SJCRH30 (cell line): ENCODE data around the gene KDM5C. TPM values are rescaled to one million over a fixed set of nuclear protein-coding genes. Genes with fewer than 3 reads are reported as not detected.

Experiments used
- DNase-seq, 2 experiments: peaks; one replicate each; pipeline ENCODE4 v3.0.0-alpha.2; 2015 to 2020
- H3K27ac ChIP-seq: fragments of 250-450 bp; sonication (Bioruptor Pico); 2 replicates; pipeline ENCODE4 v1.5.1; 2020; ENCODE audit warnings: mild to moderate bottlenecking, moderate library complexity
- H3K27me3 ChIP-seq: fragments of 250-450 bp; sonication (Bioruptor Pico); 2 replicates; pipeline ENCODE4 v1.5.1; 2020; ENCODE audit warnings: mild to moderate bottlenecking, moderate library complexity
- H3K36me3 ChIP-seq: fragments of 250-450 bp; sonication (Bioruptor Pico); 2 replicates; pipeline ENCODE4 v1.5.1; 2020; ENCODE audit warnings: mild to moderate bottlenecking, moderate library complexity
- H3K4me1 ChIP-seq: fragments of 250-450 bp; sonication (Bioruptor Pico); 2 replicates; pipeline ENCODE4 v1.5.1; 2020; ENCODE audit warnings: mild to moderate bottlenecking, moderate library complexity
- H3K4me3 ChIP-seq: fragments of 250-450 bp; sonication (Bioruptor Pico); 2 replicates; pipeline ENCODE4 v1.5.1; 2020; ENCODE audit warnings: mild to moderate bottlenecking, moderate library complexity
- H3K9me3 ChIP-seq: fragments of 250-450 bp; sonication (Bioruptor Pico); replicated peaks from 2 replicates; pipeline ENCODE4 v1.5.1; 2020; ENCODE audit warnings: mild to moderate bottlenecking, moderate library complexity
- total RNA-seq: library from RNA; depleted of rRNA; stranded (reverse); fragments of >200 nt; shearing (Covaris generic); gene quantifications from 2 replicates; pipeline ENCODE4 v1.2.3, GENCODE V29; 2014

KDM5C gene
- total RNA-seq, 1 experiment from 2014 or later, result 48.7 TPM

DNA sequence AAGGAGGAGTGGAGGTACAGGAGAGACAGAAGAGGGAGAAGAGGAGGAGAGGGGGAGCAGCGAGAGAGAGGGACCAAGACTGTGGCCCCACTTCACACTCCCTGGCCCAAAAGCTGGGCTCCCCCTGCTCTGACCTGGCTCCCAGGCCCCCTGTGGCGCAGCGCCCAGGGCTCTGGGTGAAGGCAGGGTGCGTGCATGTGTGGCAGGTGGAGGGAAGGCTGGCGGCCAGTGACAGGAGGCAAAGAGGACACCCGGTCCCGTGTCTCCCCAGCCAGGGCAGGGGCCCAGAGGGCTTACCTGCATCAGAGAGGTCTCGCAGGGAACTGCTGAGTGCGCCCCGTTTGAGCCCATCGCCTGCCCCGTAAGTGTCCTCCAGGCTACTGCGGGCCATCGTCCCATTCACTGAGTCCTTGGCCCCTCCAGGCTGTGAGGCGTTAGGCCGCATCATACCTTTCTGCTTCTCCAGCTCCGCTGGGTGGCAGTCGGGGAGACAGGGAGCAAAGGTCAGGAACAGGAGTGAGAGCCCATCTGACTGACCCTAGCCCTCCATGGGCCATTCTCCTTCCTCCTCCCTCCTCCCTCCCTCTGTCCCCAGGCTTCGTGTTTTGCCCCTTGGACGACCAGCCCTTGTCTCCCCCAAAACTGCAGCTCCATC is 11.1 kb upstream of the KDM5C start:
- no peak for DNase-seq
- no peaks in the 10 kb centered on the region for H3K27me3 ChIP-seq
- H3K4me1 ChIP-seq, result no peaks in the 10 kb centered on the region
- no peak overlapping the region for H3K27ac ChIP-seq
- no peaks in the 10 kb centered on the region for H3K9me3 ChIP-seq
- no peak overlapping the region for H3K4me3 ChIP-seq
- H3K36me3 ChIP-seq, result no peaks in the 10 kb centered on the region

DNA sequence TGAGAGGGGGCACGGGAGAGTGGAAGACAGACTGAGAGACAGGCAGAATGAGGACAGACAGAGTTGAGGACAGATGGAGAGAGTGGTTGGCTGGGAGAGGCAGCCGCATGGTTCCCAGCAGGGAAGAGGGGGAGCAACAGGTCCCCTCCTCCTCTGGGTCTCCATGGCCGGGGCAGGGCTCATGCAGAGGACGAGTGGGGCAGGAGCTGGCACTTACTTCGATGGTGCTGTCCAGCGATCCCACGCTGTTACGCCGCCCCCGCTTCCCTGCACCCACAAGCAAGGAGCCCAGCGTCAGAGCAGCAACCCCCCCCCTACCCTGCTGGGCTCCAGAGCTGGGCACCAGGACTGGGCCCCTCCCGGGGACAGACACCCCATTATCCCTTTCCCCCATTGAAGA is 10.6 kb upstream of the KDM5C start:
- H3K36me3 ChIP-seq, result no peaks in the 10 kb centered on the region
- H3K27me3 ChIP-seq, result no peaks in the 10 kb centered on the region
- no peak overlapping the region for H3K27ac ChIP-seq
- H3K9me3 ChIP-seq, result no peaks in the 10 kb centered on the region
- H3K4me1 ChIP-seq, result no peaks in the 10 kb centered on the region
- no peak for DNase-seq
- no peak overlapping the region for H3K4me3 ChIP-seq

DNA sequence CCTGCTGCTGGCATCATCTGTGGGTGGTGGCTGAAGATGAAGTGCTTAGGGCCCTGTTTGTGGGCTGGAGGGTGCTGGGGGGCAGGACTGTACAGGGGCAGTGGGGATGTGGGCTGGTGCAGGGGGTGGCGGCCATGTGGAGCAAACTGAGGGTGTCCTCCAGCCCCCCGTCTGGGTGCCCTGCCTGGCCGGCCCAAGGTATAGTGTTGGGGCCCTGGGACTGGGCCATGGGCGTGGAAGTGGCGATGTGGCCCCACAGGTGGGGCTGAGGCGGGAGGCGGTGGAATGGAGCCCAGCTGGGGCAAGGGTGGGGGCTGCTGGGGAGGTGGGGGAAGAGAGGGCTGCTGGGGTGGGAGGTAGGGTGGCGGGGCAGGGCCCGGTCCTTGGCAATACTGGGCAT is 9.5 kb upstream of the KDM5C start:
- no peaks in the 10 kb centered on the region for H3K36me3 ChIP-seq
- no peaks in the 10 kb centered on the region for H3K4me1 ChIP-seq
- H3K27me3 ChIP-seq, result no peaks in the 10 kb centered on the region
- H3K27ac ChIP-seq, result no peak overlapping the region
- no peak for DNase-seq
- H3K9me3 ChIP-seq, result no peaks in the 10 kb centered on the region
- no peak overlapping the region for H3K4me3 ChIP-seq

DNA sequence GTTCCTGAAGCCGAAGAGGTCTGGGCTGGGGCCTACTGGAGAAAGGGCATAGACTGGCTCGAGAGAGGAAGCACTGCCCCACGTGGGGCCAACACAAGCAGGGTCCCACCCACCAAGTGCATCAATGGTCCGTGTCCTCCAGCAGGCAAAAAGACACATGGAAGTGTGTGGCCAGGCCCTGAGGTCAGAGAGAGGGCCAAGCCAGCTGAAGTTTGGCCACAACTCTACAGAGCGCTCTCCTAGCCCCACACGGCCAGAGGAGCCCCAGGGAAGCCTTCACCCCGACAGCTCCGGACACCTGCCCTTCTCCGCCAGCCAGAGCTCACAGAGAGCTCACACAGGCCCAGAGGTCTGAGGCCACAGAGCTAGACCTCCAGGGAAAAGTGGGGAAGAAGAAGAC is 8.5 kb upstream of the KDM5C start:
- Histone ChIP-seq H3K27me3 (no peaks in the 10 kb centered on the region), H3K4me3 (no peak overlapping the region), H3K27ac (no peak overlapping the region), H3K4me1 (no peaks in the 10 kb centered on the region), H3K36me3 (no peaks in the 10 kb centered on the region), H3K9me3 (no peaks in the 10 kb centered on the region)
- DNase-seq, result no peak

DNA sequence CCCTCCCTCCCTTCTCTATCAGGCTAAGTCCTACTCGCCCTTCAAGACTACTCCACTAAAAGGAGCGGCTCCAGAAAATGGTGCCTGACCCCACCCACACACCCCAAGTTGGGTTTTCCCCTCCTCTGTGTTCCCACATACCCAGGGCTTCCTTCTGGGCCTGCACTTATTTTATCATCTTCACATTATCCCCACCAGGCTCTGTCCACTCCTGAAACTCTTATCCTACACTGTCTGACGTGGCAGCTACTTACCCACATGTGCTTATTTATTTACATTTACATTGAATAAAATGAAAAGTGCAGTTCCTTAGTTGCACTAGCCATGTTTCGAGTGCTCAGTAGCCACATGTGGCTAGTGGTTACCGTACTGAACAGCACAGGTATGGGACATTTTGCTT is 5.1 kb upstream of the KDM5C start:
- Histone ChIP-seq H3K27ac (no peak overlapping the region), H3K4me3 (no peak overlapping the region), H3K9me3 (no peaks in the 10 kb centered on the region), H3K36me3 (no peaks in the 10 kb centered on the region), H3K27me3 (no peaks in the 10 kb centered on the region), H3K4me1 (no peaks in the 10 kb centered on the region)
- no peak for DNase-seq

DNA sequence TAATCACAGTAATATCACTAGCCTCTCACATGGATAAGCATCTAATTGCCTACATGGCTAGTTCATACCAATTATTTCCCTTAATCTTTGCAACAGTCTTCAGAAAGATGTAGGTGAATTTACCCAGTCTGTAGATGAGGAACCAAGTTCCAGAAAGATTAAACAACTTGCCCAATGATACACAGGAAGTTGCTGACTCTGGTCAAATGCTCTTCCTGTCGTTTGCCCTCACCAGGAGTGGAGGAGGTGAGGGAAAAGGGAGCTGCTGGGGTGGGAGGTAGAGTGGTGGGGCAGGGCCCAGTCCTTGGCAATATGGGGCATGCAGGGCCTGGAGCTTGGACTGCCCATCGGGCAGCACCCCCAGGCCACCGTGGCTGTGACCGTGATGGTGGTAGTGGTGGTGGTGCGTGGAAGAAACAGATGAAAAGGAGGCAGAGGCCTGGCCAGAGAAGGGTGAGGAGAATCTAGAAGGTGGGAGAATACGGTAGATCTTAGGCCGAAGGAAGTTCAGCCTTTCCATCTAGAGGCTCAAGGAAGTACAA is 2.3 kb upstream of the KDM5C start:
- Histone ChIP-seq H3K27me3 (no peaks in the 10 kb centered on the region), H3K4me3 (no peak overlapping the region), H3K27ac (no peak overlapping the region), H3K4me1 (no peaks in the 10 kb centered on the region), H3K36me3 (no peaks in the 10 kb centered on the region), H3K9me3 (no peaks in the 10 kb centered on the region)
- no peak for DNase-seq

DNA sequence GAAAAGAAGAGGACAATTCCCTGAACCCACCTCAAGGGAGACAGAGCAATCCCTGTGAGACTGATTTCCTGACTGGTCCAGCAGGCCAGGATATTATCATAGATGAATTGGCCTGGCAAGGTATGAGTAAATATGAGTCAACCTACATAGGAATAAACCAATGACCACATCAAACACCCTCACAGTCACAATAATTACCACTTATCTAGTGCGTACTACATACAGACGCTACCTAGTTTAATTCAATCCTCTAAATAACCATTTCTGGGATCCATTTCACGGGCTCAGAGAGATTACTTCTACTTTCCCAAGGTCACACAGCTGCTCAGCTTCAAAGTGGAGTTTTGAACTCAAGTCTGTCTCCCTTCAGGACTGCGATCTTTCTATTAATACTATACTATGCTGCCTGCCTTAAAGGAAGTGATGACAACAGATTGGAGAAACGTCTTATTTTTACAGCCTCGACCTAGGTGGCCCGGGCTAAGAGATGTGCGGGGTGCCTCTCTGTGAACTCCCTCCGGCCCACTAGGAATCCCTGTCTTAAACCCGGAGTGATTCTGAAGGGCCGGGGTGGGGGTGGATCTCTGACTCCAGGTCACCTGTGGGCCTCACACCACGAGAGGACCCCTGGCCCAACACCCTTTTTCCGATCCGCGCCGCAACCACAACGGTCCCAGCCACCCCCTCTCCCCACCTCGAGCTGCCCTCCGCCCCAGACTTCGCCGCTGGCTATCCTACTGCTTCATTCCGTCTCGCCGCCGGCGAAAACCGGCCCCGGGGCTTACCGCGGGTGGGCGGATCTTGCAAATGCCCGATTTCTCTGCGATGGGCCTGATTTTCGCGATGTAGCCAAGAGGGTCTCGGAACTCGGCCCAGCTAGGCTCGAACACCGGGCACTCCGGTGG is 800 bp downstream of the KDM5C start:
- Histone ChIP-seq H3K27ac (peak overlapping the region; percentile 95), H3K27me3 (no peaks in the 10 kb centered on the region), H3K4me1 (no peaks in the 10 kb centered on the region), H3K9me3 (no peaks in the 10 kb centered on the region), H3K4me3 (peak overlapping the region; percentile 89), H3K36me3 (peaks cover 3% of the 10 kb centered on the region; the same call in 1 of the 2 replicates)
- peak in 1 of 2 experiments; percentile 4 for DNase-seq

DNA sequence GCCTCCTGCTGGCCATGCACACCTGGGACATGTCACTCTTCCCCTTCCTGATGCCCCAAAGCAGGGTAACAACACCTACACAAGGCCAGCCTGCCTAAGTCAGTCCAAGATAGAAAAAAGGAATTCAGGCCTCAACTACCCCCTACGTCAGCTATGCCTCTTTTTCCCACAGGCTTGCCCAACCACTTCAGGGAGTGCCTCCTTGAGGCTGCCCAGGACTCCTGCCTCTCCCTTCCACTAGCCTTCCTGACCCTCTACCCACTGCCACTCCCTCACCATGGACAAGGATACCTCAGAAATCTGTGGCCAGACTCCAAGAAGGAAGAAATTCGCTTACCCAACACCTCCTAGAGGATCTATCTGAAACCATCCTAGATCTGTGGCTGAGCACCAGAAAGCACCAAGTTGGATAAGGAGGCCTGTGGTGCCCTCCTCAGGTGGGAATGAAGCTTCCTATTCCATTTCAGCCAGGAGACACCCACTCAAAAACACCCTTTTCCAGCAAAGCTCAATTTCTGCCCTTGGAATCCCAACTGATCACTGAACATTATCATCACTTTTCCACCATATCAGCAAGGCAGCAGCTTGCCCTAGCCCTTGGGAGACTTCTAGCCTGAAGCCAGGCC is 1.8 kb downstream of the KDM5C start:
- Histone ChIP-seq H3K9me3 (no peaks in the 10 kb centered on the region), H3K27me3 (no peaks in the 10 kb centered on the region), H3K36me3 (peaks cover 4% of the 10 kb centered on the region; the same call in 1 of the 2 replicates), H3K4me1 (no peaks in the 10 kb centered on the region), H3K27ac (no peak overlapping the region), H3K4me3 (no peak overlapping the region)
- DNase-seq, result no peak

DNA sequence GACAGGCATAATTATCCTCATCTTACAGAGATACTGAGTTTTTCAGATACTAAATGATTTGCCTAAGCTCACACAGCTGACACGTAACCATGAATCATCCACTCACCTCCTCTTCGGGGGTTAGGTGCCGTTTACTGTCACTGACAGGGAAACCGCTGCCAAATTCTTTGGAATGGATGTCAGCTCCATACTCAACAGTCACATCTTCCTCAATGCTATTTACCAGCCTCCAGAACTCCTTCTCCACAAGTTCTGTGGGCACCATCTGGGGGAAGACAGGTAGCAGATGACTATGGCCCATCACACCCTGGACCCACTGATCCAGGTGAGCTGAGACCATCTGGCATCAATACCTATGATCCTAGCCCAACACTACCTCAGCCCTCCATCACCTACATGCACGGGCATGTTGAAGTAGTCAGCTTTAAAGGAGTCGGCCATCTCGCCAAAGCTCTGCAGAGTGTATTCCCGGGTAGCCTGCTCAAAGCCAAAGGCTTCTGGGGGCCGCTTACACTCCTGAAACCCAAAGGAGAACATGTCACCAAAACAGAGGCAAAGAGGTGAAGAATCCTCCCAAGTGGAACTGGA is 13.5 kb downstream of the KDM5C start:
- no peak for DNase-seq
- Histone ChIP-seq H3K4me3 (no peak overlapping the region), H3K9me3 (no peaks in the 10 kb centered on the region), H3K36me3 (peaks cover 5% of the 10 kb centered on the region), H3K4me1 (no peaks in the 10 kb centered on the region), H3K27me3 (no peaks in the 10 kb centered on the region), H3K27ac (no peak overlapping the region)

DNA sequence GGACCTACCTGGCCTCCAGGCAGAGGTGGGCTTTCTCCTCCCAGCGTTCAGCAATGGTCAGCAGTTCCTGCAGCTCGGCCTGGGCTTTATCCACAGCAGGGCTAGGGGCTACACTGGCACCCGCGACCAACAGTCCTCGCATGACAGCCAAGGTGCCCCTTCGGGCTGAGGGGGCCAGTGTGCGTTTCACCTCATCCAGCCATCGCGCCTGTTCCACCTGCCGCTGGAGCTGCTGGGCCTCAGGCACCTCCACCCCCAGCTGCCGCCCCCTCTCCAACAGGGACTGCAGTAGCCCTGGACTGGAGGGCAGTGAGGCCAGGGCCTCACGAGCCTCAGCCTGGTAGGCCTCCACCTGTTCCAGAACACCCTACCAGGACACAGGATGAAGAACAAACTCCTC is 28.3 kb downstream of the KDM5C start:
- Histone ChIP-seq H3K27me3 (no peaks in the 10 kb centered on the region), H3K27ac (no peak overlapping the region), H3K36me3 (peaks cover 4% of the 10 kb centered on the region; the same call in 1 of the 2 replicates), H3K4me3 (no peak overlapping the region), H3K9me3 (no peaks in the 10 kb centered on the region), H3K4me1 (no peaks in the 10 kb centered on the region)
- no peak for DNase-seq

DNA sequence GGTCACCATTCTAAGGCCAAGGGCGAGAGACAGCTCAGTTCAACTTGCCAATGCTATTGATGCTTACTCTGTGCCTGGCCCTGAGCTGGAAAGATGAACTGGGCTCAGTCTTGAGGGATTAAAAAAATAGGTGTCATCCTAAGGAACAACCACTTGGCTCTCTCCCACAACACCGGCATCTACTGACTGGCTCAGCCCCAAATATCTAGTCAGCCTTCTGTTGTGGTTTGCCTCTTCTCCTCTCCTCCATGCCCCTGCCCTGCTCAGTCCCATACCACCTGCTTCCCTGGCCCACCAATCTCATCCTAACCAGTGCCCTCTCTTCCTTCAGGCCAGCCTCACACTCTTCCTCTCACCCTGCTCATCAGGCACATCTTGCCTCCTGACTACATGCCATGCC is 29.6 kb downstream of the KDM5C start:
- Histone ChIP-seq H3K4me3 (no peak overlapping the region), H3K27me3 (no peaks in the 10 kb centered on the region), H3K36me3 (0 out of 2 replicates have a peak, but pooled peaks cover 4% of the 10 kb centered on the region), H3K4me1 (no peaks in the 10 kb centered on the region), H3K9me3 (no peaks in the 10 kb centered on the region), H3K27ac (no peak overlapping the region)
- DNase-seq, result no peak

DNA sequence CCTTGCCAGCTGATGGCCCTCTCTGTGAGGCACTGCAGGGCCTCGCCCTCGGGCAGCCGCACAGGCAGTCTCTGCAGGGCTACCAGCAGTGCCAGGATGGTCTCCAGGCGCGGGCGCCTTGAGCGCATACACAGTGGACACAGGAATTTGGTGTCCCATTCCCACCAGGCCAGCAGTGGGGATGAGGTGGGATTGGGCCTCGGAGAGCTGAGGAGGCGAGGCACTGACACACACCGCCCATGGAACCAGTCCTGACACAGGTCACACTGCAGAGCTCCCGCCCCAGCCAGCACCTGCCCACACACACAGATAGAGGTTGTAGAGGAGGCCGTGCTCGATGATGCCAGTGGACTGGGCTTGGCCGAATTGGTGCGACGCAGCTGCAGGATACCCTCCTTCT is 30.7 kb downstream of the KDM5C start:
- H3K27ac ChIP-seq, result no peak overlapping the region
- DNase-seq, result no peak
- H3K4me3 ChIP-seq, result no peak overlapping the region
- no peaks in the 10 kb centered on the region for H3K9me3 ChIP-seq
- no peaks in the 10 kb centered on the region for H3K4me1 ChIP-seq
- H3K27me3 ChIP-seq, result no peaks in the 10 kb centered on the region
- H3K36me3 ChIP-seq, result no peaks in the 10 kb centered on the region

DNA sequence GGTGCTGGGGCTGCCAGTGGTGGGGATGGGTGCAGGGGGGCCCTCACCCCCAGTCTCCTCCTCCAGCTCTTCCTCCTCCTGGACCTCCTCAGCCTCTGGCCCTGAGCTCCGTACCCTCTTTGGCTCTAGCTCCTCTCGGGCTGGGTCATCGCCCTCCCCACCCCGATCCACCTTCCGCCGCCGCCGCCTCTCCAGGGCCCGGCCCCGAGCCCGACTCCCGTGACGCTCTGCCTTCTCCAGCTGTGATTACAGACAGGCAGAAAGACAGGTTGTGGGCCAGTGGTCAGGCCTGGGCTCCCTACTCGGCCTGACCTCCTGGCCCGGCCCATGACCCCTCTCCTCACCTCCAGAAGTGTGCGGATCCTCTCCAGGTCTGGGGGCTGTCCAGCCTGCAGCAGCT is 31.9 kb downstream of the KDM5C start:
- H3K27ac ChIP-seq, result no peak overlapping the region
- no peaks in the 10 kb centered on the region for H3K4me1 ChIP-seq
- no peaks in the 10 kb centered on the region for H3K36me3 ChIP-seq
- no peaks in the 10 kb centered on the region for H3K9me3 ChIP-seq
- H3K4me3 ChIP-seq, result no peak overlapping the region
- no peaks in the 10 kb centered on the region for H3K27me3 ChIP-seq
- DNase-seq, result no peak

DNA sequence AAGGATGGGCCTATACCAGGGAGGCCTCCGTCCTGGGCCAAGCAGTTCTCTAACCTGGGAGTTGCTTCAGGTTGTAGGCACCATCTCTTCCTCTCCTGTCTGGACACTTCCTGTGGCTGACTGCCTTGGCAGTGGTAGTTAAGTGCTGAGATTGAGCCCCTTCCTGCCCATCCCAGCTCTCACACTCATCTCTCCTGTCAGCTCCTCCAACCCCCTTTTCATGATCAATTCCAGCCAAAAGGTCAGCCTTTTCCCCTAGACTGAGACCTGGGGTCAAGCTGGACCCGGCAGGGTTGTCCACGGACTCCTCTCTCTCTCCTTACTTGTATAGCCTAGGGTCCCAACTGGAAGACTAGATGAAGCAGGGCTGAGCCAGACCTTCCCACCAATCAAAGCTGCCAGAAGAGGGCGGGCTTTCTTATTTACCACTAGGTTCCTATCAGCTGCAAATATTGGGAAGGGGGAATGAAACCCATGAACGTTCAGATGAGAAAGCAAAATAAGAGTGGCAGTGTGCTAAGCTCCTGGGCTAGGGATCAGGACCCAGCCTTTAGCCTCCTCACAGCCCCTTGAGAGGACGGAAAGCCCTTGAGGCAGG is 34.5 kb downstream of the KDM5C start:
- H3K4me1 ChIP-seq, result no peaks in the 10 kb centered on the region
- H3K4me3 ChIP-seq, result no peak overlapping the region
- H3K27me3 ChIP-seq, result no peaks in the 10 kb centered on the region
- H3K27ac ChIP-seq, result no peak overlapping the region
- H3K36me3 ChIP-seq, result no peaks in the 10 kb centered on the region
- H3K9me3 ChIP-seq, result no peaks in the 10 kb centered on the region
- DNase-seq, result peak in 1 of 2 experiments; percentile 5
